Esophagus muscularis mucosa (tissue), 3 donors: ENCODE measurements around the gene CDCP2.

Source experiments
- EP300 ChIP-seq: sonication (generic); formaldehyde crosslinking; IDR thresholded peaks from one replicate; pipeline ENCODE4 v1.6.1; 2017; ENCODE audit warnings: antibody characterized with exemption
- TF ChIP-seq, protein P1 (sequence below), 3 experiments: fragments of 200-600 bp in 2 of 3; fragments of 450-650 bp in 1 of 3; sonication (generic) in 2 of 3; IDR thresholded peaks; one replicate each; pipeline ENCODE4 v1.5.1; 2017 to 2019; ENCODE audit warnings: antibody characterized with exemption in 3 of 3, mild to moderate bottlenecking in 2 of 3, moderate library complexity in 1 of 3

- TF ChIP-seq, protein P1, sequence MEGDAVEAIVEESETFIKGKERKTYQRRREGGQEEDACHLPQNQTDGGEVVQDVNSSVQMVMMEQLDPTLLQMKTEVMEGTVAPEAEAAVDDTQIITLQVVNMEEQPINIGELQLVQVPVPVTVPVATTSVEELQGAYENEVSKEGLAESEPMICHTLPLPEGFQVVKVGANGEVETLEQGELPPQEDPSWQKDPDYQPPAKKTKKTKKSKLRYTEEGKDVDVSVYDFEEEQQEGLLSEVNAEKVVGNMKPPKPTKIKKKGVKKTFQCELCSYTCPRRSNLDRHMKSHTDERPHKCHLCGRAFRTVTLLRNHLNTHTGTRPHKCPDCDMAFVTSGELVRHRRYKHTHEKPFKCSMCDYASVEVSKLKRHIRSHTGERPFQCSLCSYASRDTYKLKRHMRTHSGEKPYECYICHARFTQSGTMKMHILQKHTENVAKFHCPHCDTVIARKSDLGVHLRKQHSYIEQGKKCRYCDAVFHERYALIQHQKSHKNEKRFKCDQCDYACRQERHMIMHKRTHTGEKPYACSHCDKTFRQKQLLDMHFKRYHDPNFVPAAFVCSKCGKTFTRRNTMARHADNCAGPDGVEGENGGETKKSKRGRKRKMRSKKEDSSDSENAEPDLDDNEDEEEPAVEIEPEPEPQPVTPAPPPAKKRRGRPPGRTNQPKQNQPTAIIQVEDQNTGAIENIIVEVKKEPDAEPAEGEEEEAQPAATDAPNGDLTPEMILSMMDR (IDR thresholded peaks at IDR 0.05): no peak
- TF ChIP-seq EP300: no peak
These were observed 4.6 kb upstream of the CDCP2 start for GRCh38 chr1:54157401-54157800.
